ENCODE measurements around the gene C1orf35. TPM values are rescaled to one million over a fixed set of nuclear protein-coding genes. Genes with fewer than 3 reads are reported as not detected.
A peak's percentile ranks its signal among the peaks of the same experiment; 100 is the strongest.

The C1orf35 gene
- total RNA-seq, 1 experiment from 2014 or later = 31.0 TPM

- H3K79me1 ChIP-seq (ENCODE audit: insufficient read depth, low read depth, low read length, poor library complexity, severe bottlenecking) = no peaks in the 10 kb centered on the region
- no peak overlapping the region for H2BK15ac ChIP-seq (ENCODE audit: low read depth, low read length)
- H3K4me1 ChIP-seq (ENCODE audit: insufficient read depth, low read length) = no peaks in the 10 kb centered on the region
- no peak overlapping the region for H3K18ac ChIP-seq (ENCODE audit: insufficient read length, low read depth, low read length)
- no peak overlapping the region for H3K4me2 ChIP-seq (ENCODE audit: insufficient read depth, insufficient read length, low read length)
- H3K27ac Mint-ChIP-seq = no peak overlapping the region
- no peak overlapping the region for H3K4ac ChIP-seq (ENCODE audit: low read depth, low read length)
- no peak for DNase-seq
- H3T11ph ChIP-seq (ENCODE audit: low read length) = no peak overlapping the region
- no peak overlapping the region for H2AFZ ChIP-seq (ENCODE audit: low read length)
- H3K9ac ChIP-seq (ENCODE audit: extremely low read depth, insufficient read length, low read length) = no peak overlapping the region
- no CpG with 5 or more reads among the region's 7 CpGs for WGBS (ENCODE audit: extremely low coverage, insufficient read length, low lambda C conversion rate)
- H3K4me1 Mint-ChIP-seq = peaks cover 2 to 5% of the 10 kb centered on the region in 2 experiments; a peak in 2 of 4 replicates
- peak overlapping the region; percentile 60; the same call in 1 of the 2 replicates for H3K14ac ChIP-seq (ENCODE audit: insufficient read depth, low read length)
- H3K9me3 Mint-ChIP-seq = no peaks in the 10 kb centered on the region
- no peak overlapping the region for H2BK120ac ChIP-seq (ENCODE audit: low read depth, low read length, poor library complexity, severe bottlenecking)
- no peaks in the 10 kb centered on the region for H4K20me1 ChIP-seq (ENCODE audit: control insufficient read depth, insufficient read depth, insufficient read length)
- no peak overlapping the region for H4K8ac ChIP-seq (replicated peaks; ENCODE audit: insufficient read length, low read depth, low read length)
- no peak overlapping the region for H2AK5ac ChIP-seq (ENCODE audit: insufficient read length, low read length)
- no peak overlapping the region for H4K5ac ChIP-seq (ENCODE audit: insufficient read length, low read depth, low read length)
- H3K27me3 Mint-ChIP-seq (ENCODE audit: low read depth) = no peaks in the 10 kb centered on the region
- H3K36me3 Mint-ChIP-seq (ENCODE audit: insufficient read depth in 1 of 3, low read depth in 3 of 3) = no peaks in the 10 kb centered on the region
- no peak overlapping the region for H3K27ac ChIP-seq (ENCODE audit: insufficient read length, low read depth, low read length)
- no peak overlapping the region for H2BK20ac ChIP-seq (ENCODE audit: low read depth, low read length, poor library complexity, severe bottlenecking)
- H3K23ac ChIP-seq (ENCODE audit: insufficient read length, low read depth, low read length) = no peak overlapping the region
- H3K27me3 ChIP-seq (ENCODE audit: insufficient read depth, low read length) = no peaks in the 10 kb centered on the region
- no peak overlapping the region for H2BK12ac ChIP-seq (ENCODE audit: insufficient read length, low read depth, low read length)
- H2BK5ac ChIP-seq (ENCODE audit: insufficient read length, low read length) = no peak overlapping the region
- no peaks in the 10 kb centered on the region for H3K9me3 ChIP-seq (ENCODE audit: control insufficient read depth, low read depth, low read length)
- H4K91ac ChIP-seq (ENCODE audit: insufficient read length, low read depth, low read length) = no peak overlapping the region
- no peak overlapping the region for H3K56ac ChIP-seq (ENCODE audit: insufficient read length, low read depth, low read length)
- no peak overlapping the region for H3K4me3 Mint-ChIP-seq
- H3K23me2 ChIP-seq (ENCODE audit: insufficient read length, low read depth, low read length, poor library complexity, severe bottlenecking) = no peaks in the 10 kb centered on the region
- no peaks in the 10 kb centered on the region for H3K79me2 ChIP-seq (ENCODE audit: insufficient read depth, low read length)
- TF ChIP-seq CTCF (conservative IDR thresholded peaks at IDR 0.05) = no peak
These were observed 47.0 kb upstream of the C1orf35 start for GRCh38 chr1:228150120-228150460.
